ENCODE measurements around the gene PPP1R16B.

- TF ChIP-seq POLR2AphosphoS5 (IDR thresholded peaks at IDR 0.05), result no peak
- no peak for TF ChIP-seq REST (IDR thresholded peaks at IDR 0.05; ENCODE audit: borderline replicate concordance)
- TF ChIP-seq CTCF (IDR thresholded peaks at IDR 0.05; ENCODE audit: poor library complexity, severe bottlenecking), result no peak
- no peak for TF ChIP-seq EZH2 (IDR thresholded peaks at IDR 0.05; ENCODE audit: borderline replicate concordance, insufficient read depth, low read length, poor library complexity, severe bottlenecking)
These were observed 40.8 kb upstream of the PPP1R16B start for GRCh38 chr20:38764567-38765318.
